HG03342 (cell line): Measurements from ENCODE around the gene FAM168B.

Experiments
- ATAC-seq: cut with Tn5 transposase; IDR thresholded peaks from one replicate; pipeline ENCODE4 v1.9.1; 2021; ENCODE audit warnings: mild to moderate bottlenecking, moderate library complexity; ENCODE audit not compliant: unreplicated experiment

The FAM168B gene

DNA sequence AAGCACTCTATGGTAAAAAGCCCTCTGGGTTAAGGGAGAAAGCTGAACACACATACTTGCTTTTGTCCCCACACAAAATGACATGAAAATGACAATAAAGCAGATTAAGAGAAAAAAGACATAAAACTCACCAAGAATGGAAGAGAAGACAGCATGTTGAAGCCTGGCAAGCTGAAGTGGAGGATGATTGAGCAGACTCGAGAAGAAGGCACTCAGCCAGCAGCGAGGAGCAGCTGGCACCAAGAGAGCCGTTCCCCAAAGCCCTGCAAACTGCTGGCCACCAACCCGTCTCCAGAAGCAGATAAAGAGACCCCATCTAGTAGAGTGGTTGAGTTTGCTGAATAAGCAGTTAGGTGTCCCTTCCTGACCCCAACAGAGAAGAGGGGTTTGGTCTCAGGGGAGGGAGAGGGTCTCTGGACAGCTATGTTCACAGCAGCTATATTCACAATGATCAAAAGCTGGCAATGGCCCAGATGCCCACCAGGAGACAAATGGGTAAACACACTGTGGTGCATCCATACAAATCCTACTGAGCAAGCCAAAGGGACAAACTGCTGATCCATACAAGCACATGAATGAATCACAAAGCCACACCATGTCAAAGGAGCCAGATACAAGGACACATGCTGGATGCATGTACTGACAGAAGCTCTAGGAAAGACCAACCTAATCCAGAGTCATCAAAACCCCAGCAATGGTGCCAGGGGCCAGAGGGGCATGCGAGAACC lies 36.9 kb downstream of the FAM168B start:
- ATAC-seq = no peak

DNA sequence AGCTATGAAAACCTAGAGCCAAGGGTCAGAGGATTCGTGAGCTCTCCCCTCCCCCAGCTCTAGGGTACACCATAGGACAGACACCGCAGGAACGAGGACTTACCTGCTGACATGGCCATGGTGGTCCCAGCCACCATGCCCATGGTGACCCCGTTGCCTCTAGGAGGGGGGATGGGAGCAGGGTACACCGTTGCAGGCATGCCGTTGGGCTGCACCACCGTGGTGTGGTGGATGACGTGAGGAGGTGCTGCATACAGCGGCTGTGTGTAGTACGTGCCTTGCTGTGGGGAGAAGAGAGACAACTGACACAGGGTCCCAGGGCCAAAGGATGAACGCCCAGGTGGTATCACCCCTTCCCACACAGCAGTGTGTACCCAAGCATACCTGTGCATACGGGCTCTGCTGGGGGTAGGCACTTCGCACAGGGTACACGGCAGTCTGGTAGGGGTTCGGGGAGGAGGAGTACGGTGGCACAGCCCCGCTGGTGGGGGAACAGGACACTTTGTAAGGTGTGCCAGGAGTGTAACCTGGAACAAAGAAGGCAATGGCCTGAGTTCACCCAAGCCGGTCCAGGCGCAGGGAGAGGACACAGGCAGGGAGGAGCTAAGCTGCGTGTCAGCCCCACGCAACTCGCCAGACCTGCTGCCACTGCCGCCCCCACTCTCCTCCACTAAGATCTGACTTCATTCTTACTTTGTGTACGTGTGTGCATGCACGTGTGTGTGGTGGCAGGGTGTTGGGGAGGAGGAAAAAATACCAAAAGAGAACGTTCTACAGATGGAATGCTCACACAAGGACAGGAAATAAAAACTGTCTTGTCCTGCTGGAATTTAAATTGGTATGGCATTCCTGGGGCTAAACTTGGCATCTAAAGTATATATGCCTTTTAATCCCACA lies 37.8 kb downstream of the FAM168B start:
- ATAC-seq = no peak

DNA sequence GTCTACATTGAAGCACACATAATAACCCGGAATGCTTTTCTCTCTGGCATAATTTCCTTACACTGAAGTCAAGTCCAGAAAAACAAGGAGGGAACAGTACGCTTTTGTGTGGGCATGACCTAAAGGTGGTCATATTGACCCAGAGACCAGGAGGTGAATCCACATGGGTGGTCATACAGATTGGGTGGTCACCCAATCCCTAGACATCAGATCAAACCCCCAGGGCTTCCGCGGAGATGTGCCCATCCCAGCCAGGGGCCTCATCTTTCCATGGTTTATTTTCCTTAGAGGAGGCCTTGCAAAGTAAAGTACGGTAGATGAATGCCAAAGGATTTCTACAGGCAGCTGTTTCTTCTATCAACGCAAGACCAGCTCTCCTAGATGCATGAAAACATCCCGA lies 38.8 kb downstream of the FAM168B start:
- no peak for ATAC-seq

DNA sequence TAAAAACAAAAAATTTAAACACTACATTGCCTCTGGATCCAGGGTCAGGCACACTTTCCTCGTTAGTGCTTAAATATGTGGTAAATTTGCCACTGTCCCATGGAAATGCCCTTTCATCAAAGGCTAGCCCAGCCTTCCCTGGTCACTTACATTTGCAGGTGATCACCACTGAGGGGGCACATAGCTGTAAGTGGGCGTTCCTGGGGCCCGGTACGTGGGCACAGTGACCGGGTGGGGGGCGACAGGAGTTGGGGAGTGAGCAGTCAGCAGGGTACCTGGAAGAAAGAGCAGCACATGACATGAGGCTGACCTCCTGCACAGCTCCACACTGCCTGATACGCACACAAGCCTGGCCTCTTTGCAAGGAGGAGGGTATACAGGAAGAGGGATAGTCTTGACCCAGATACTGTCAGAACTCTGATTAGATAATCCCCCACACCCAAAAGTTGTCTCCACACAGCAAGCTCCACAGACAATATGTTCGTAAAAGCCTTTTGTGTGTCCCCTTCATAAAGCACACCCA lies 40.5 kb downstream of the FAM168B start:
- ATAC-seq = no peak

DNA sequence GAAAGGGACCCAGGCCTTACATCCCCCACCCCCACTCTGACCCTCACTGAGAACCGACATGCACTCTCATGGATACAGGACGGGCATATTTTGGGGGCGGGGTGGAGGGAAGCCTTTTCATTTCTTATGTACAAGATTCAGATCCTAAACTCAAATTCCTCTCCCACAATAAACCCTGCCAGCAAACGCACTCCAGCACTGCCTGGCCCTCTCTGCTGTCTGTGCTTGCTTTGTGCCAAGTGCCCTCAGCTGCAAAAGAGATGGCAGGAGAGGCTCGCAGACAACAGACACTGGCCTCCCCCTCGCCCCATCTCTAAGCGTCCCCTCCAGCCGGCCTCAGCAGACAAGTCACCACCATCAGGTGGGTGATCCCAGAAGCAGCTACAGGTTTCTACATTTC lies 42.4 kb downstream of the FAM168B start:
- no peak for ATAC-seq

DNA sequence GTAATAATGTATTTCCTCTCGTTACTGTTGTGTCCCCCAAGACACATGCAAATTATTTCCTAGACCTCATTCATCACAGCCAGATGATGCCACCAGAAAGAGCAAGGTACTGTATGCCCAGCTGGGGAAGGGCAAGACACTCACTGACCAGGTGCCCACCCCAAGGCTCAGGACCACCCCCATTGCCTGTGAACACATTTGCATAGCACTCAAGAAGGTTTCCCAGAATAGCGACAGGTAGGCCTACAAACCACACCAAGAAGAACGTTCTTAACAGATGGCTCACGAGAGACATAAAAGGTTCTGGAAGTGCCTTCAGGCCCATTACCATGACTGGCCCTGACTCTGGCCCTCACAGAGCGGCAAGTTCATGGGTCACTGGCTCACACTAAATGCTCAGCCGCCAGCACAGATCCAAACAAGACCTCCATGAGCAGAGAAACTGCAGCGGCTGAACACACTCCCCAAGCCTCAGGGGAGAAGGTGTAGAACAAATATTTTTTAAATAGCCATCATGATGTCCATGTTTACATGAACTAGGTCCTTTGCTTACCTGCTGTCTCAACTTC lies 44.0 kb downstream of the FAM168B start:
- no peak for ATAC-seq

DNA sequence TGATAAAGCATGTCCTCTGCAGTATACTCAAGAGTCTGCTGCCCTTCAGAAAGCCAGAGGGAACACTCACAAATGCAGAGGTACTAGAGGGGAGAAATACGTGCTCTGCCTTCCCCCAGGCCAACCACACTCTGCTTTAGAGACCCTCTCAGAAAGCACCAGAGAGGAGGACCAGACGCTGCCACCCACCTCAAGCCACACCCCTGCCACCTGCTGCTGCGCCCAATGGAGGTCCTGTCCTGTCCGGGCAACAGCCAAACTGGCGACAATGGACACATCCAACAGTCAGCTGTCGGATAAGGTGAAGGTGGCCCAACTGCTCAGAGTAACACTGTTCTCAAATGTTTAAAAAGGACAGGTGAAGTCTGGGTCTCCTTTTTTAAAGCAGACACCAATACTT lies 44.6 kb downstream of the FAM168B start:
- no peak for ATAC-seq

DNA sequence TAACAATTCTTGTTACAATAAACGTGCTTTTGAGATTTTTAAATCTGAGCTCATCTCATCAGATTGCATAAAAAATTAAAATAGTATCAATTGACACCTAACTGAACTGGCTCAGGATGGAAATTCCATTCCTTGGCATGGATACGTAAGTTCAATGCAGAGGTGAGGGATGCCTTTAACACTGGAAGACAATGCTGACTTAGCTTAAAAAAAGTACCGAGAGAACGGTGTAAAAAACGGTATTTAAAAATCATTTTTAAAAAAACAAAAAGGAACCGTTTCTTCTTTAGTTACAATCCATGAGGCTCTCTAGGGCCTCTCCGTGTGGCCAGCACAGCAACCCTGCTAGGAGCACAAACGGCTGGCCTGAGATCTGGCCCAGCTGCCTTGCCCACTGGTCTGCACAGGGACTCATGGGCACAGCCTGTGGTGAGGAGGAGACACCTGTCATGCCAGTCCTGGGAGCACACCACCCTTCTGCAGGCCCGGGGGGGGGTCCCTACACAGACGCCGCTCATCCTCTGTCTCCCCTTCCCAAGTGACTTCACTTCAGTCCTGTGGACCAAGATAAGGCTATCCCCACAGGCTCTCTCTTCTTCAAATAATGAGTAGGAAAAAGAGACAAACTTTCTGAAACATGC lies 45.2 kb downstream of the FAM168B start:
- no peak for ATAC-seq

DNA sequence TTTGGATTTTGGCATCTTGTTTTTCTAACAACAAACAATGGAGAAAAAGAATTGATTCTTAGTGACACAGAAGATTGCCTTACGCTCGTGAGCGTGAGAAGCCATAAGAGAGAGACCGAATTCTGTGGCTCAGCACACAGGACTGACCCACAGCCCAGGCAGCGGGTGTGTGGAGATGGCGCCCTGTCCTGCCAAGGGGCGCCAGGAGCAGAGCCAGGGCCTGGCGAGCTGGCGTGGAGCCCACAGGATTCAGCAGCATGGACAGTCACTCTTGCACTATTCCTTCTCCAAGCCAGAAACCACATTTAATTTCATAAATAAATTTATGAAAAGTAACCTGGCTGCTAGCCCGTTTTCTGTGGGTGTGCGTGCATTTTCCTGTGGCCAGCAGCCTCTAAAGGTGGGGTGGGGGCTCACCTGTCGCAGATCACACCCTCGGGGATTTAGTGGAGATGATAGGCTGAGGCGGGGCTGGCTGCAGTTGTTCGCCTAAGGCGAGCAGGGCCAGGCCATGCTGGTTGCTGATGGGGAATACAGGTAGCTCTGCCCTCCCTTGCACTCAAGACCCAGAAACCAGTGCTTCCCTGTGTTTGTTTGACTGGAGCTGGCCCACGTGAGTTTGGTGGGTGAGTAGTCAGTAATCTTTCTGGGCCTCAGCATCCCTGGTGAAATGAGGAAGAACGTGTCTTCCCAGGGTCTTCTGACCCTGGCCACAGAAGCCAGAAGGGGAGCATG lies 46.2 kb downstream of the FAM168B start:
- no peak for ATAC-seq

DNA sequence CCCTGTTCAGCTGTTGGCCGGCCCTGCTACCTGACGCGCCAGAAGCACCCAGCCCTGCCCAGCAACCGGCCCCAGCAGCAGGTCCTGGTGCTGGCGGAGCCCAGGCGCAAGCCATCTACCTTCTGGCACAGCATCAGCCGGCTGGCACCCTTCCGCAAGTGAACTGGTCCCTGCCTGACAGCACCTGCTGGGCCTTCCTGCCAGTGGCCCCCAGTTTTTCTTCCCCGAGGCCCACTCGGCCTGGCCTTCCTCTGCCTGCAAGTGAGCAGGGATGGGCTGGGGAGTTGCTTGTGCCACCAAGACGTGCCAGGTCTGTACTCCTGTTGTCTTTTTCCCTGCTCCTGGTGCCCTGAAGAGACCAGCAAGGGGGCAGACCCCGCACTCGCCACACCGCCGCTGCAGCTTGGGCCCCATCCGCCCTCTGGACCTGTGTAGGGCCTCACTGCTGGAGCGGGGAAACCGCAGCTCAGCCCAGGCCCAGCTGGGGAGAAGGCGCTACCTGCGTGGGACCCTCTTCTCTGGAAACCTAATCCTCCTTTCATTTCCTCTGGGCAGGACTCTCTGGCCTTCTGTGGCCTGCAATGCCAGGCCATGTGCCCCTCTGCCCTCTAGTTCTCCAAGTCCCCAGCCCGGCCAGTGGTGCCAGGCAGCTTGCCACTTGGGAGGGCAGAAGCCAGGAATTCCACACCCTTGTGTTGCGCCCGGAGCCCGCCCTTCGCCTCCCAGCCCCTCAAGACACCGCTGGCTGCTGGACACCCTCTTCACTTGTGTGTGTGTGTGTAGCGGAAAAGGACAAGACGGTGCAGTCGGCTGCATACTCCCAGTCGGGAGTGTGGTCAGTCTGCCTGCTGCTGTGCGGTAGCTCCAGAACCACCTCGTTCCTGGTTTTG lies 47.0 kb downstream of the FAM168B start:
- no peak for ATAC-seq

DNA sequence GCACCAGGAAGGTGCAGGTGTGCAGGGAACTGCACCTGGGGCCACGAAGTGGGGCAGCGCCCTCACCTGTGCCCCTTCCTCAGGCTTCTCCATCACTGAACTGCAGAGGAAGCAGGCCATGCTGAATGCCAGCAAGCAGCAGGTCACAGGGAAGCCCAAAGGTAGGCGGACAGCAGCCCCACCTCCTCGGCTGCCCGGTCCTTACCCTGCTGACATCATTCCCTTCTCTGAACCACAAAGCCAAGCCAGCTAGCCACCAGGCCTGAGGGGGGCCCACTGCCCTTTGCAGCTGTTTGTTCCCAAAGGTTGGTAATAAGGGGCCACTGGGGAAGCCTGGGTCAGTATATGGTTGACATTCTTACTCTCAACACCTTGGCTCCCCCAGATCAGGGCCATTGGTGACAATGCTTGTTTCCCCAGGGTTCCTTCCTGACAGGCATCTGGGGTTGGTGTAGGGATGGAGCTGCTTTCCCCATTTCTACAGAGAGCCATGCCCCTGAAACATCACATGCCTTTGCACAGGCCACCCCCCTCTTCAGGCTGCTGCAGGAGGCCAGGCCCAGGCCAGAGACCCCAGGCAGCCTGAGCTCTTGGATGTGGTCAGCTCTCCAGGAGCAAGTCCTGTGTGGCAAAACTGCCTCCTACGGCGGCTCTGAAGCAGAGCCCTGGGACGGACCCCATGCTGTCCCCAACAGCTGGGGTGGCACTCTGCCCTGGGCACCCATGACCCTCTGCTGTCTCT lies 47.8 kb downstream of the FAM168B start:
- ATAC-seq = no peak

DNA sequence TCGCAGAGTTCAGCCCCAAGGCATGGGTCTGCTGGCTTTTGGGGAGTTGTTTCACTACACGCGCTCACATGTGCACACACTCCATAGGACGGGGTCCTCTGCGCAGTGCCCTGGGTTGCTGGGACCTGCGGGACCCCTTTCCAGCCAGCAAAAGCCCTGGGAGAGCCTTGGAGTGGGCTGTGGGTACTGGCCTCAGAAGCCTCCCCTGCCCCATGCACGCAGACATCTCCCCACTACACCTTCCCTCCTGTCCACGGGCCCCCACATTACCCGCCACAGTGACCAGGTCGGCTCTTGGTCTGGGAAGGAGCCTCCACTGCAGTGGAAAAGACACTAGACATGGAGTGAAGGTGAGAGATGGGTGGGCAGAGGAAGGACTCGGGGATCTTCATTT lies 48.5 kb downstream of the FAM168B start:
- ATAC-seq = no peak

DNA sequence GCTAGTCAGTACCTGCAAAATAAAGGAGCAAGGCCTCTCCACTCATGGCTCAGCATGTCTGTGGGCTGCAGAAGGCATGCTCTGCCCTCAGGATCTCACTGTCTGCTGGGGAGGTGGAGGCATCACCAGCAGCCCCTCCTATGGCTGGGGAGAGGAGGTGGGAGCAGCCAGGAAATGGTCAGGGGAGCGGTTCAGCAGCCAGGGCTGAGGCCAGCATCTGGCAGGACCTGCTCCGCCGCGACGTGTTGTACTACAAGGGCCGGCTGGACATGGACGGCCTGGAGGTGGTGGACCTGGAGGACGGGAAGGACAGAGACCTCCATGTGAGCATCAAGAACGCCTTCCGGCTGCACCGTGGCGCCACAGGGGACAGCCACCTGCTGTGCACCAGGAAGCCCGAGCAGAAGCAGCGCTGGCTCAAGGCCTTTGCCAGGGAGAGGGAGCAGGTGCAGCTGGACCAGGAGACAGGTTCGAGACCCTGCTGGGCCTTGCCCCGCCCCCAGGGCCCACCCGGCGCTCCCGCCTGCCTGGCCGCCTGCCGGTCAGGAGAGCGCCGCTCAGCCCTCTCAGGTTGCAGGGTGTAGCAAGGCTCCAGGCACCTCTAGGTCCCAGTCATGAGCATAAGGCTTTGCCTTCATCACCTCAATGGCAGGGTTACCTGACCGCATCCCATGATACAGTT lies 49.0 kb downstream of the FAM168B start:
- no peak for ATAC-seq

DNA sequence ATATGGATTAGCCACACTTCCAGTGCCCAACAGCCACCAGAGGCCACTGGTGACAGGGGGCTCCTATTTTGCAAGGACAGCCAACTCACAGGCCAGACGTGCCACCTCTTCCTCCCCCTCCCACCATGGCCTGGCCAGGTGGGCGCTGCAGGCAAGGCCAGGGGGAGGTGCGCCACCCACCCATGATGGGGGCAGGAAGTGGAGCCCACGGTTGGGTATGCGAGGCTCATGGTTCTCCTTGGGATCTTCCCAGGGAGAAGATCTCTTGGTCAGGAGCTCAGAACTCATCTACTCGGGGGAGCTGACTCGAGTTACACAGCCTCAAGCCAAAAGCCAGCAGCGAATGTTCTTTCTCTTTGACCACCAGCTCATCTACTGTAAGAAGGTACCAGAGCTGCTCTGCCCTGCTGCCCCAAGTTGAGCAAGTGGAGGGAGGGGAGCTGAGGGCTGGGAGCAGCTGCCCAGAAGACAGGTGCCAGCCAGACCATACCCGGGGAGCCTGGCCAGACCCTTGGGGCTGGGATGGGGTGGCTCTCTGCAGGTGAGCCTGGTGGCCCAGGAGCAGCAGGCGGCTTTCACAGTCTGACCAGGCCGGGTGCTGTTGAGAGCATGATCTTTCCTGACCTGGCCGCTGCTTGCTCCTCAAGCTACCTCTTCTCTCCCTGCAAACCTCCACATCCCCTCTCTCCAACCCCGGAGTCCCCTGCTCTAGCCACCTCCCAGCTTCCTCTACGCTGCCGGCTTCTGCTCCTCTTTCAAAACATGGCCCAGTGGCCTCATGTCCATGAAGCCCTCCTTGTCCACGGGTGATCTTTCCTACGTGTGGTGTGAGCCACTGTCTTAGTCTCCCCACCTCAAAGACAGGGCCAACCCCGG lies 49.8 kb downstream of the FAM168B start:
- no peak for ATAC-seq

DNA sequence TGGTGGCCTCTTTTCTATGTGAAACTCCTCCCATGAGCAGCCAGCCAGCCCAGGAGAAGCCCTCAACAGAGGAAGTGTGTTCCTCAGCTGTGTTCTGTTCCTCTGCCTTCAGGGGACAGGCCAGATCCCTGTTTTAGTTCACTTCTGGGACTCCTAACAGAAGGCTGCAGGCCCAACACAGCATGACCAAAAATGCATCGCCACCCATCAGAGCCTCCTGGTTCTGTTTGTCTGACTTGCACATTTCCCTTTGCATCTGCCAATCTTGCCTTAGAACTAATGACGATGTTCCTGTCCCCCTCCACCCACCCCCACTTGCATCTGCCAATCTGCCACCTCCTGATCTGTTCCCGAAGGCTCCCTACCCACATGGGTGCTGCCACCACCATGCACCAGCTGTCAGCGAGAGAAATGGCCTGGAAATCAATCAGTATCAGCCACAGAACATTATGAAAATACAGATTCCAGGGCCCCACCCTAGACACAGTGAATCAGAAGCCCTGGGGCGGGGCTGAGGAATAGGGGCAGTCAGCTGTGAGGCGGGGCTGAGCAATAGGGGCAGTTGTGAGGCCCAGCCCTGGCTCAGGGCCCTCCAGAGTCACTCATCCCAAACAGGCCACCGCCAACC lies 51.0 kb downstream of the FAM168B start:
- ATAC-seq = no peak

DNA sequence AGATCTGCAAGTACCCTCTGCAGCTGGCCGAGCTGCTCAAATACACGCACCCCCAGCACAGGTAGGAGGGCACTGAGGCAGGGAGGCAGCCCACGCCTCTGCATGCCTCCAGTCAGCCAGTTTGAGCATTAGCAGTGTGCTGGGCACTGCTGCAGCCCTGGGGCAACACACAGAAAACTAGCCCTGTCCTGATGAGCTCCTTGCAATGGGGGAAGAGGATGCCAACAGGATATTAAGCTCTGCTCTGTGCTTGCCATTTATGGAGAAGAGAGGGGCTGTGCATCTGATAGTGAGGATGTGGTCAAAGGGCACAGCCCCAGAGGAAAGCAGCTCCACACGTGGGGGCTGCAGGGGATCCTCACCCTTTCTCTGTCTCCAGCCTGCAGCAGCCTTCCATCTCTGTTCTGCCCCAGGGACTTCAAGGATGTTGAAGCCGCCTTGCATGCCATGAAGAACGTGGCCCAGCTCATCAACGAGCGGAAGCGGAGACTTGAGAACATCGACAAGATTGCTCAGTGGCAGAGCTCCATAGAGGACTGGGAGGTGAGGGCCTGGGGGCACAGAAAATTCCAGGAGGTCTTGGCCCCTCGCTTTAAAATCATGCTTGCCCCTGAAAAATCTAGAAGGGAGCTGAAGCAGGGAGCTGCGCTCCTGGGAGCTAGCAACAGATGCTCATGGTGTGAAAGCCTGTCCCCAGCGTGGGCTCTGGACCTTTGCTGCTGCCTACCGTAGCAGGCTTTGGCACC lies 51.7 kb downstream of the FAM168B start:
- no peak for ATAC-seq
